HepG2 (cell line): ENCODE results near the gene SEC16A. TPM values are rescaled to one million over a fixed set of nuclear protein-coding genes. Genes with fewer than 3 reads are reported as not detected.

Source experiments
- BCL3 ChIP-seq: sonication (generic); formaldehyde crosslinking; IDR thresholded peaks from 2 replicates; pipeline ENCODE4 v1.5.1; 2020; ENCODE audit warnings: mild to moderate bottlenecking, missing genetic modification reagents, moderate library complexity
- ELF3 ChIP-seq: IDR thresholded peaks from 2 replicates; pipeline ENCODE4 v1.6.1; 2016; ENCODE audit warnings: missing genetic modification reagents, missing compliant biosample characterization
- ETS1 ChIP-seq: sonication (generic); formaldehyde crosslinking; IDR thresholded peaks from 2 replicates; pipeline ENCODE4 v1.4.0; 2020; ENCODE audit warnings: missing genetic modification reagents
- HNF4A ChIP-seq: sonication (generic); formaldehyde crosslinking; IDR thresholded peaks from 2 replicates; pipeline ENCODE4 v1.4.0; 2020; ENCODE audit warnings: missing genetic modification reagents
- HOXD1 ChIP-seq: sonication (generic); formaldehyde crosslinking; IDR thresholded peaks from 2 replicates; pipeline ENCODE4 v1.5.0; 2020; ENCODE audit warnings: missing genetic modification reagents
- ISX ChIP-seq: sonication (generic); formaldehyde crosslinking; conservative IDR thresholded peaks from 2 replicates; pipeline ENCODE4 v1.5.0; 2020; ENCODE audit warnings: missing genetic modification reagents
- MAX ChIP-seq: IDR thresholded peaks from 2 replicates; pipeline ENCODE4 v1.6.1; 2012; ENCODE audit warnings: inconsistent platforms
- MAZ ChIP-seq, 2 experiments: sonication (generic) in 1 of 2; formaldehyde crosslinking in 1 of 2; IDR thresholded peaks; 2 replicates each; pipeline versions ENCODE4 v1.5.0 to v1.6.1; 2012 to 2020; ENCODE audit warnings: low read depth in 2 of 2, mild to moderate bottlenecking in 2 of 2, borderline replicate concordance in 1 of 2, improper control_type of control experiment in 1 of 2, low read length in 1 of 2, missing genetic modification reagents in 1 of 2, moderate library complexity in 1 of 2
- MEIS1 ChIP-seq: sonication (generic); formaldehyde crosslinking; IDR thresholded peaks from 2 replicates; pipeline ENCODE4 v1.9.0; 2021; ENCODE audit warnings: mild to moderate bottlenecking, missing genetic modification reagents, moderate library complexity, borderline replicate concordance
- MTF1 ChIP-seq: sonication (generic); formaldehyde crosslinking; IDR thresholded peaks from 2 replicates; pipeline ENCODE4 v1.5.0; 2020; ENCODE audit warnings: missing genetic modification reagents
- MYC ChIP-seq: sonication (generic); formaldehyde crosslinking; IDR thresholded peaks from 2 replicates; pipeline ENCODE4 v1.9.0; 2021; ENCODE audit warnings: missing genetic modification reagents, borderline replicate concordance
- PBX3 ChIP-seq: sonication (generic); formaldehyde crosslinking; IDR thresholded peaks from 2 replicates; pipeline ENCODE4 v1.8.1; 2023; ENCODE audit warnings: missing genetic modification reagents, inconsistent platforms, borderline replicate concordance
- POLR2AphosphoS2 ChIP-seq: IDR thresholded peaks from 2 replicates; pipeline ENCODE4 v1.6.1; 2011; ENCODE audit warnings: low read depth, low read length, improper control_type of control experiment
- RAD21 ChIP-seq: fragments of 450-650 bp; formaldehyde crosslinking; IDR thresholded peaks from 2 replicates; pipeline ENCODE4 v1.5.0; 2020; ENCODE audit warnings: mild to moderate bottlenecking
- TRIM24 ChIP-seq: sonication (generic); formaldehyde crosslinking; IDR thresholded peaks from 2 replicates; pipeline ENCODE4 v1.8.0; 2022; ENCODE audit warnings: mild to moderate bottlenecking, missing genetic modification reagents
- YEATS4 ChIP-seq: sonication (generic); formaldehyde crosslinking; IDR thresholded peaks from 2 replicates; pipeline ENCODE4 v1.4.0; 2020; ENCODE audit warnings: missing genetic modification reagents, borderline replicate concordance
- ZNF264 ChIP-seq: sonication (generic); formaldehyde crosslinking; IDR thresholded peaks from 2 replicates; pipeline ENCODE4 v1.4.0; 2020; ENCODE audit warnings: missing genetic modification reagents
- ZNF414 ChIP-seq: sonication (generic); formaldehyde crosslinking; IDR thresholded peaks from 2 replicates; pipeline ENCODE4 v1.5.0; 2020; ENCODE audit warnings: missing genetic modification reagents
- ZNF552 ChIP-seq: sonication (generic); formaldehyde crosslinking; IDR thresholded peaks from 2 replicates; pipeline ENCODE4 v1.9.0; 2022; ENCODE audit warnings: missing genetic modification reagents, mild to moderate bottlenecking, borderline replicate concordance
- ZNF556 ChIP-seq: sonication (generic); formaldehyde crosslinking; IDR thresholded peaks from 2 replicates; pipeline ENCODE4 v1.4.0; 2020; ENCODE audit warnings: mild to moderate bottlenecking, missing genetic modification reagents, borderline replicate concordance
- ZNF737 ChIP-seq: sonication (generic); formaldehyde crosslinking; IDR thresholded peaks from 2 replicates; pipeline ENCODE4 v1.5.0; 2020; ENCODE audit warnings: missing genetic modification reagents, mild to moderate bottlenecking, borderline replicate concordance
- ZNF768 ChIP-seq: sonication (generic); formaldehyde crosslinking; IDR thresholded peaks from 2 replicates; pipeline ENCODE4 v1.4.0; 2020; ENCODE audit warnings: missing genetic modification reagents
- ZNF839 ChIP-seq: sonication (generic); formaldehyde crosslinking; IDR thresholded peaks from 2 replicates; pipeline ENCODE4 v1.4.0; 2020; ENCODE audit warnings: missing genetic modification reagents, mild to moderate bottlenecking, borderline replicate concordance
- ZSCAN12 ChIP-seq: sonication (generic); formaldehyde crosslinking; IDR thresholded peaks from 2 replicates; pipeline ENCODE4 v1.9.0; 2021; ENCODE audit warnings: mild to moderate bottlenecking, missing genetic modification reagents
- polyA plus RNA-seq, 8 experiments: library from polyadenylated mRNA; depleted of rRNA in 3 of 8; stranded (reverse) in 7 of 8; unstranded in 1 of 8; fragments of >200 nt; fragmentation: Illumina TruSeq in 4 of 8; extraction: Trizol in 4 of 8; gene quantifications; 2 replicates each; pipeline versions ENCODE4 v1.2.1 to v1.2.3, GENCODE V29; 2011 to 2016; ENCODE audit warnings: low read depth in 4 of 8, missing spikeins in 1 of 8, mixed read lengths in 1 of 8; ENCODE audit not compliant: insufficient read depth in 1 of 8
- total RNA-seq, 5 experiments: library from RNA; depleted of rRNA; stranded (reverse); fragments of >200 nt; fragmentation: Illumina TruSeq; extraction: Trizol; gene quantifications; 2 replicates each; pipeline ENCODE4 v1.2.3, GENCODE V29; 2016; ENCODE audit warnings: low read depth in 1 of 5

SEC16A gene
- total and polyA plus RNA-seq, 2 of the 13 experiments (the other 11 are each of a cell fraction or from before 2014, with no cell fraction given), result 15.9 to 18.9 TPM

GRCh38 chr9:136409557-136410455, 73.0 kb downstream of the SEC16A start (continued):
- TF ChIP-seq ZNF414 (CRISPR knock-in tag), result no peak
- 0 out of 2 replicates have a peak, but pooled peaks have one; percentile 6 for TF ChIP-seq HNF4A (CRISPR knock-in tag)
- peak; percentile 48; the same call in 1 of the 2 replicates for TF ChIP-seq BCL3 (CRISPR knock-in tag)
- peak; percentile 38; the same call in 1 of the 2 replicates for TF ChIP-seq ZNF768 (CRISPR knock-in tag)
- no peak for TF ChIP-seq RAD21 (CRISPR knock-in tag)
- peak; percentile 69; the same call in 1 of the 2 replicates for TF ChIP-seq ETS1 (CRISPR knock-in tag)
- no peak for TF ChIP-seq POLR2AphosphoS2
- peak; percentile 82 for TF ChIP-seq ZNF264 (CRISPR knock-in tag)
- TF ChIP-seq ZNF737 (CRISPR knock-in tag), result peak; percentile 46; the same call in 1 of the 2 replicates
- peak; percentile 68; the same call in 1 of the 2 replicates for TF ChIP-seq ZSCAN12 (CRISPR knock-in tag)
- TF ChIP-seq ZNF839 (CRISPR knock-in tag), result 0 out of 2 replicates have a peak, but pooled peaks have one; percentile 61
- TF ChIP-seq MAX, result peak; percentile 94
- TF ChIP-seq ZNF556 (CRISPR knock-in tag), result 0 out of 2 replicates have a peak, but pooled peaks have one; percentile 3
- TF ChIP-seq PBX3 (CRISPR knock-in tag), result peak; percentile 58; the same call in 1 of the 2 replicates
- TF ChIP-seq MTF1 (CRISPR knock-in tag), result 0 out of 2 replicates have a peak, but pooled peaks have one; percentile 62
- no peak for TF ChIP-seq ELF3
- peak; percentile 4; the same call in 1 of the 2 replicates for TF ChIP-seq YEATS4 (CRISPR knock-in tag)
- TF ChIP-seq MAZ (IDR thresholded peaks at IDR 0.05; ENCODE audit: borderline replicate concordance, low read depth, low read length), result no peak
- TF ChIP-seq MAZ (CRISPR knock-in tag; IDR thresholded peaks at IDR 0.05; ENCODE audit: low read depth), result 0 out of 2 replicates have a peak, but pooled peaks have one; percentile 4
- no peak for TF ChIP-seq TRIM24 (CRISPR knock-in tag)
- peak; percentile 92 for TF ChIP-seq ZNF552 (CRISPR knock-in tag)
- 0 out of 2 replicates have a peak, but pooled peaks have one; percentile 32 for TF ChIP-seq HOXD1 (CRISPR knock-in tag)
- peak; percentile 74 for TF ChIP-seq MYC (CRISPR knock-in tag)
- peak; percentile 28; the same call in 1 of the 2 replicates for TF ChIP-seq ISX (CRISPR knock-in tag)
- 0 out of 2 replicates have a peak, but pooled peaks have one; percentile 43 for TF ChIP-seq MEIS1 (CRISPR knock-in tag)
